ENCODE data around the gene RGS9. TPM values are rescaled to one million over a fixed set of nuclear protein-coding genes. Genes with fewer than 3 reads are reported as not detected.

The RGS9 gene
- total RNA-seq, 2 experiments from 2014 or later: 13.7 to 26.4 TPM

DNA sequence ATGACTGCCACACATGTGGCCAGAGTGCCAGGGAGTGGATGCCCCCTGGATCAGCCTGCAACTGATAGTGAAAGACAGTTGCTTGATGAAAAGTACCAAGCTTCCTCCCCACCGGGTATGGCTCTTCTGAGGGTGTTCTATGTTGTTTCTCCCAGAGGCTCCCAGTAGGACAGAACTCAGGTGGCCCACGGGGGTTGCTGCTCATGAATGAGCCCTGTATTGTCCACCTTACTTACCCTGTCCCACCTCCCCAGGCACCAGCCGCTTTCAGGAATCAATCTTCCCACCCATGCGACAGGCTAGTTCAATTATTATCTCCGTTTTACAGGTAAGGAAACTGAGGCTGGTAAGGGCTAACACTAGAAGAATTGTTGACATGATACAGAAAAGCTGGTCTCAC is 34.9 kb upstream of the RGS9 start:
- H3K4me3 ChIP-seq (ENCODE audit: low read depth, low read length, poor library complexity, severe bottlenecking): no peak overlapping the region
- no peak for DNase-seq (ENCODE audit: low spot score)
- no peaks in the 10 kb centered on the region for H3K36me3 ChIP-seq (ENCODE audit: insufficient read depth, low read length)
- intact Hi-C loops (cut with micrococcal nuclease; ENCODE audit: unreplicated experiment): loop anchor here (5.0 kb wide), 1 partner anchor 125 kb away; no protein-coding TSS in a partner anchor
- H4K20me1 ChIP-seq (ENCODE audit: insufficient read depth, low read length): no peaks in the 10 kb centered on the region
- no TSS peak for BruUV-seq (replicated peaks)
- ChIA-PET POLR2A (interaction anchor here (0.6 to 1.0 kb wide), 3 partner anchors 48 to 135 kb away, joined by 3 read pairs; no protein-coding TSS in a partner anchor), CTCF (ENCODE audit: unreplicated experiment) (interaction anchor here (0.9 kb wide), 1 partner anchor 131 kb away, joined by 3 read pairs; no protein-coding TSS in a partner anchor)
- peaks cover 5% of the 10 kb centered on the region; the same call in 1 of the 2 replicates for H3K79me2 ChIP-seq (ENCODE audit: insufficient read depth, low read depth, low read length)
- TF ChIP-seq, protein P1, sequence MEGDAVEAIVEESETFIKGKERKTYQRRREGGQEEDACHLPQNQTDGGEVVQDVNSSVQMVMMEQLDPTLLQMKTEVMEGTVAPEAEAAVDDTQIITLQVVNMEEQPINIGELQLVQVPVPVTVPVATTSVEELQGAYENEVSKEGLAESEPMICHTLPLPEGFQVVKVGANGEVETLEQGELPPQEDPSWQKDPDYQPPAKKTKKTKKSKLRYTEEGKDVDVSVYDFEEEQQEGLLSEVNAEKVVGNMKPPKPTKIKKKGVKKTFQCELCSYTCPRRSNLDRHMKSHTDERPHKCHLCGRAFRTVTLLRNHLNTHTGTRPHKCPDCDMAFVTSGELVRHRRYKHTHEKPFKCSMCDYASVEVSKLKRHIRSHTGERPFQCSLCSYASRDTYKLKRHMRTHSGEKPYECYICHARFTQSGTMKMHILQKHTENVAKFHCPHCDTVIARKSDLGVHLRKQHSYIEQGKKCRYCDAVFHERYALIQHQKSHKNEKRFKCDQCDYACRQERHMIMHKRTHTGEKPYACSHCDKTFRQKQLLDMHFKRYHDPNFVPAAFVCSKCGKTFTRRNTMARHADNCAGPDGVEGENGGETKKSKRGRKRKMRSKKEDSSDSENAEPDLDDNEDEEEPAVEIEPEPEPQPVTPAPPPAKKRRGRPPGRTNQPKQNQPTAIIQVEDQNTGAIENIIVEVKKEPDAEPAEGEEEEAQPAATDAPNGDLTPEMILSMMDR (conservative IDR thresholded peaks at IDR 0.05; ENCODE audit: low read length): no peak
- TF ChIP-seq EZH2phosphoT487 (IDR thresholded peaks at IDR 0.05; ENCODE audit: borderline replicate concordance, low read depth, low read length): no peak
- peaks cover 41% of the 10 kb centered on the region for H3K4me1 ChIP-seq (ENCODE audit: insufficient read depth, low read length, poor library complexity, severe bottlenecking)
- H3K9me3 ChIP-seq (ENCODE audit: low read length): no peaks in the 10 kb centered on the region
- peak overlapping the region; percentile 1; the same call in 1 of the 2 replicates for H3K4me2 ChIP-seq (ENCODE audit: low read length)
- no peak overlapping the region for H3K27ac ChIP-seq (ENCODE audit: low read depth, low read length, poor library complexity, severe bottlenecking)
- H2AFZ ChIP-seq (ENCODE audit: low read length): no peak overlapping the region
- H3K9me2 ChIP-seq (ENCODE audit: insufficient read depth, low read length): no peaks in the 10 kb centered on the region

DNA sequence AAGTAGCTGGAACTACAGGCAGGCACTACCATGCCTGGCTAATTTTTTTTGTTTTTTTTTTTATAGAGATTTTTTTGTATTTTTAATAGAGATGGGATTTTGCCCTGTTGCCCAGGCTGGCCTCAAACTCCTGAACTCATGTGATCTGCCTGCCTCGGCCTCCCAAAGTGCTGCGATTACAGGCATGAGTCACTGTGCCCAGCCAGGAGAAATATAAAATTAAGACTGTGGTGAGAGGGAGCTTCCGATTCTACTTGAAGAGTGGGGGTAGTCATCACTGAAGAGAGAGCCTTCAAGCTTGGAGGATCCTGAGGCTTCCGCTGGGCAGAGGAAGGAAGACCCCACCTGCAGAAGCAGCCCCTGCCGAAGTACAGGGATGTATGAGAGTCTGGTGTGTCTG is 34.4 kb upstream of the RGS9 start:
- no peak overlapping the region for H3K4me3 ChIP-seq (ENCODE audit: low read depth, low read length, poor library complexity, severe bottlenecking)
- peaks cover 41% of the 10 kb centered on the region for H3K4me1 ChIP-seq (ENCODE audit: insufficient read depth, low read length, poor library complexity, severe bottlenecking)
- TF ChIP-seq EZH2phosphoT487 (IDR thresholded peaks at IDR 0.05; ENCODE audit: borderline replicate concordance, low read depth, low read length): no peak
- TF ChIP-seq, protein P1 (conservative IDR thresholded peaks at IDR 0.05; ENCODE audit: low read length): no peak
- H4K20me1 ChIP-seq (ENCODE audit: insufficient read depth, low read length): no peaks in the 10 kb centered on the region
- ChIA-PET CTCF (ENCODE audit: unreplicated experiment) (no interaction called here), POLR2A (interaction anchor here (0.7 kb wide), 1 partner anchor 48 kb away, joined by 3 read pairs; no protein-coding TSS in a partner anchor)
- no peak overlapping the region for H3K27ac ChIP-seq (ENCODE audit: low read depth, low read length, poor library complexity, severe bottlenecking)
- BruUV-seq (replicated peaks): no TSS peak
- H3K9me3 ChIP-seq (ENCODE audit: low read length): no peaks in the 10 kb centered on the region
- H3K79me2 ChIP-seq (ENCODE audit: insufficient read depth, low read depth, low read length): peaks cover 5% of the 10 kb centered on the region; the same call in 1 of the 2 replicates
- H3K36me3 ChIP-seq (ENCODE audit: insufficient read depth, low read length): no peaks in the 10 kb centered on the region
- DNase-seq (ENCODE audit: low spot score): no peak
- no peaks in the 10 kb centered on the region for H3K9me2 ChIP-seq (ENCODE audit: insufficient read depth, low read length)
- intact Hi-C loops (cut with micrococcal nuclease; ENCODE audit: unreplicated experiment): loop anchor here (5.0 kb wide), 1 partner anchor 125 kb away; no protein-coding TSS in a partner anchor
- no peak overlapping the region for H3K4me2 ChIP-seq (ENCODE audit: low read length)
- H2AFZ ChIP-seq (ENCODE audit: low read length): no peak overlapping the region

DNA sequence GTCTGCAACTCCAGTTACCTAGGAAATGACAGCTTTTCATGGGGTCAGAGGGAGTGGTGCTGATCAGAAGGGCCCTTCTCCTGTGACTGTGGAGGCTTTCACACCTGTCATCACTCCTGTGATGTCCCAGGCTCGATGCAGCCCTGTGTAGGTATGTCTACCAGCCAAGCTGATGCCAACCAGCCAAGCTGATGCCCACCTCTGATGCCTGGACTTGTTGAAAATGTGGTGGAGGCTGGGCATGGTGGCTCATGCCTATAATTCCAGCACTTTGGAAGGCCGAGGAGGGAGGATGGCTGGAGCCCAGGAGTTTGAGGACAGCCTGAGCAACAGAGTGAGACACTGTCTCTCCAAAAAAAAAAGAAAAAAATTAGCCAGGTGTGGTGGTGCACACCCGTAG is 33.7 kb upstream of the RGS9 start:
- TF ChIP-seq, protein P1 (conservative IDR thresholded peaks at IDR 0.05; ENCODE audit: low read length): no peak
- TF ChIP-seq EZH2phosphoT487 (IDR thresholded peaks at IDR 0.05; ENCODE audit: borderline replicate concordance, low read depth, low read length): no peak
- H2AFZ ChIP-seq (ENCODE audit: low read length): no peak overlapping the region
- no TSS peak for BruUV-seq (replicated peaks)
- H3K79me2 ChIP-seq (ENCODE audit: insufficient read depth, low read depth, low read length): peaks cover 5% of the 10 kb centered on the region; the same call in 1 of the 2 replicates
- no peaks in the 10 kb centered on the region for H4K20me1 ChIP-seq (ENCODE audit: insufficient read depth, low read length)
- H3K9me3 ChIP-seq (ENCODE audit: low read length): no peaks in the 10 kb centered on the region
- DNase-seq (ENCODE audit: low spot score): no peak
- no peaks in the 10 kb centered on the region for H3K9me2 ChIP-seq (ENCODE audit: insufficient read depth, low read length)
- no peak overlapping the region for H3K27ac ChIP-seq (ENCODE audit: low read depth, low read length, poor library complexity, severe bottlenecking)
- H3K36me3 ChIP-seq (ENCODE audit: insufficient read depth, low read length): no peaks in the 10 kb centered on the region
- peaks cover 41% of the 10 kb centered on the region for H3K4me1 ChIP-seq (ENCODE audit: insufficient read depth, low read length, poor library complexity, severe bottlenecking)
- ChIA-PET POLR2A (no interaction called here), CTCF (ENCODE audit: unreplicated experiment) (no interaction called here)
- H3K4me2 ChIP-seq (ENCODE audit: low read length): no peak overlapping the region
- intact Hi-C loops (cut with micrococcal nuclease; ENCODE audit: unreplicated experiment): loop anchor here (5.0 kb wide), 1 partner anchor 126 kb away; no protein-coding TSS in a partner anchor
- no peak overlapping the region for H3K4me3 ChIP-seq (ENCODE audit: low read depth, low read length, poor library complexity, severe bottlenecking)

All from OCI-LY7 (cell line).